HG02970 (cell line): ENCODE measurements around the gene SNX25.
A peak's percentile ranks its signal among the peaks of the same experiment; 100 is the strongest.
"Not testable (repeated sequence)": the region's sequence is repeated elsewhere in the genome, so short reads cannot be mapped to it uniquely, and the experiment has no call there.

Experiments used
- ATAC-seq: cut with Tn5 transposase; IDR thresholded peaks from one replicate; pipeline ENCODE4 v1.9.1; 2021; ENCODE audit warnings: mild to moderate bottlenecking, moderate library complexity, moderate number of reproducible peaks; ENCODE audit not compliant: unreplicated experiment, low FRiP score

SNX25 gene

DNA sequence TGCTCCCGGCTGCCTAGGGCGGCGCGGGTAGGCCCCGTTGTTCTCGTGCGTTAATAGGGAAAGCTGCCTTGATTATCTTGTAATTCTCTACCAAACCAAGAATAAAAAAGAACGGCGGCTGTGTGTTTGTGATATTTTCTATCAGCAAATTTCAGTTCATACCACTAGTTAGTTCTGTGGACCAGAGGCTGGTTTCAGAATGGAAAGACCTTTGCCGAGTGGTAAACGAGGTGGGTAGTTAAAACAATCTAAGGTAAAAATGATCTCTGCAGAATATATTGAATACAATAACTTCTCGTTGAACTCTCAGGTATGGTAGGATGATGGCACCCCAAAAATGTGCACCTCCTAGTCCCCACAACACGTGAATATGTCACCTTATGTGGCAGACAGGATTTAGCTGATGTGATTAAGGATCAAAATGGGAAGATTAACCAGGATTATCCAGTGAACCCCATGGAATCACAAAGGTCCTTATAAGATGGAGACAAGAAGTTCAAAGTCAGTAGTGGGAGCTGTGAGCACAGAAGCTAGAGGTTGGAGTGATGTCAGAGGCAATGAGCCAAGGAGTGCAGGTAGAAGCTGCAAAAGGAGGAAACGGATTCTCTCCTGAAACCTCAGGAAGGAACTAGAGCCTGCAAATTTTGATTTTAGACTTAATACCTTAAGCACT is 5.0 kb upstream of the SNX25 start:
- ATAC-seq: no peak

DNA sequence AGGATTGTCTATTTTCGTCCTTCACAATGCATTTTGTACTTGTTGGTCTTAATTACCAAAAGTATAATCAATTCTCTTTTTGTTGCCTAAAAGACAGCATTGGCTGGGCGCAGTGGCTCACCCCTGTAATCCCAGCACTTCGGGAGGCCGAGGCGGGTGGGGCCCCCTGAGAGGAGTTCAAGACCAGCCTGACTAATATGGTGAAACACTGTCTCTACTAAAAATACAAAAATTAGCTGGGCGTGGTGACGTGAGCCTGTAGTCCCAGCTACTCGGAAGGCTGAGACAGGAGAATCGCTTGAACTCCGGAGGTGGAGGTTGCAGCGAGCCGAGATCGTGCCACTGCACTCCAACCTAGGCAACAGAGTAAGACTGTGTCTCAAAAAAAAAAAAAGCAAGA is 4.3 kb upstream of the SNX25 start:
- not testable (repeated sequence) for ATAC-seq

DNA sequence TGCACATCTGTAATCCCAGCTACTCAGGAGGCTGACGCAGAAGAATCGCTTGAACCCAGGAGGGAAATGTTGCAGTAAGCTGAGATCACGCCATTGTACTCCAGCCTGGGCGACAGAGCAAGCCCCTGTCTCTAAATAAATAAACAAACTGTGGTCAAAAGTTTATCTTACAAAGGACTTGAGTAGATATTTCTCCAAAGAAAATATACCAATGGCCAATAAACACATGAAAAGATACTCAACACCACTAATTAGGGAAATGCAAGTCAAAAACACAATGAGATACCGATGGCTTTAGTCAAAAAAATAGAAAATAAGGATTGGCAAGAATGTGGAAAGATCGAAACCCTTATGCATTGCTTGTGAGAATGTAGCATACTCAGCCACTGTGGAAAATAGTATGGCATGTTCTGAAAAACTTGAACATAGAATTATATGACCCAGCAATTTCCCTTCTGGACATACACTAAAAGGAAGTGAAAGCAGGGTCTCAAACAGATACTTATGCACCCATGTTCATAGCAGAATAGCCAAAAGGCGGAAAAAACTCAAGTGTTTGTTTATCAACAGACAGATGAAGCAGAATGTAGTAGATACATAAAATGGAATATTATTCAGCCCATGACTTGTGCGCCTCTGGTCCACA is 3.6 kb upstream of the SNX25 start:
- ATAC-seq: no peak

DNA sequence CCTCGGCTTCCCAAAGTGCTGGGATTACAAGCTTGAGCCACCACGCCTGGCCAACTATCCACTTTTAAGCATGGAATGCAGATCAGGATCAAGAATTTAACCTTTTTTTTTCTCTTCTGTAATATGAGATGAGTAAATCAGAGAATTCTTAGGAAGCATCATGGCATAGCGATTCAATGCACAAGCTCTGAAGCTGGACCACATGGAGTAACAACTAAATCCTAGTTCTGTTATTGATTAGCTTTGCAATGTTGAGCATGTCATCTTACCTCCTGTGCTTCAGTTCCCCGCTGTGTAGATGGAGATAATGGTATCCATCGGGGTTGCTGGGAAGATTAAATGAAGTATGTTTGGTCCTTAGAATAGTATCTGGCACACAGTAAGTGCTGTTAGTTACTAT is 1.9 kb upstream of the SNX25 start:
- no peak for ATAC-seq

DNA sequence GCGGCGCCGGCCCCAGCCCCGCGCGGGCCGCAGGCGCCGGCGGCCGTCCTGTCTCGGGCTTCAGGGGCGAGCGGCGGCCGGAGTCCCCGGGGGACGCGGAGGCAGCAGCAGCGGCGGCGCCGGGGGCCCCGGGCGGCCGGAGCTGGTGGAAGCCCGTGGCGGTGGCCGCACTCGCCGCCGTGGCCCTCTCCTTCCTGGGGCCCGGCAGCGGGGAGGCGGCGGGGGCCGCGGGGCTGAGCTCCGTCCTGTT is 379 bp downstream of the SNX25 start:
- peak; percentile 16 for ATAC-seq

GRCh38 chr4:185210102-185210981 is 944 bp downstream of the SNX25 start:
- peak; percentile 5 for ATAC-seq

DNA sequence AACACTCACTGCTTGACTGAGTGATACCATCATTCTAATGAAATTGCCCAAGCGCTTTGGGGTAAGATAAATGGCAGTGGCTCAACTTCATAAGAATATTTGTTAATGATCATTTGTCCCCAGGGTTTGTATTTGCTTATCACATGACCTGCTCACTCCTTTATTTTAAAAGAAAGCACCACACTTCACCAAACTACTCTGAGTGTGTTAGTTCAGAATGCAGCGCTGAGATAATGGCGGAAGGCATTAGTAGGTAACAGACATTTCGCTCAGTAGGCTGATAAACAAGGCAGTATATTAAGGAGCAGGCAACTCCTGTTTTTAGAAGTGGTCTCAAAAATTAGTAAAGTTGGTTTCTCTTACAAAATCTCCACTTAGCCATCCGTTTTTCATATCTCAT is 1.6 kb downstream of the SNX25 start:
- ATAC-seq: no peak

DNA sequence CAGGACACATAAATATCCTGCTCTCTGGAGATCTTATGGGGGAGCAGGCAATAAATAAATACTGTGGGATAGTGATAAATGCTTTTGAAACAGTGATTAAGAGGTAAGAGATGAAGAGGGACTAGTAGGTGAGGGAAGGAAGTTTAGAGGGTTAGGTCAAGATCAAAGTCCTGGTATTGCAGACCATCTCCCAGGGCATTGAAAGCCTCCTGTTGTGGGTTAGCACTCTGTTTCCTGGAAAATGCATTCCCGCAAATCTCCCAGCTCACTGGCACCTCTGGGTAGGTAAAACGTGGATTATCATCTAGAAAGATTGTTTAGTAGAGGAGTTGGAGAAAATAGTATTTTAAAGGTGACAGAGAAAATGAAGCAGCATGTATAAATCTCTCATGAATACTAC is 2.2 kb downstream of the SNX25 start:
- no peak for ATAC-seq

DNA sequence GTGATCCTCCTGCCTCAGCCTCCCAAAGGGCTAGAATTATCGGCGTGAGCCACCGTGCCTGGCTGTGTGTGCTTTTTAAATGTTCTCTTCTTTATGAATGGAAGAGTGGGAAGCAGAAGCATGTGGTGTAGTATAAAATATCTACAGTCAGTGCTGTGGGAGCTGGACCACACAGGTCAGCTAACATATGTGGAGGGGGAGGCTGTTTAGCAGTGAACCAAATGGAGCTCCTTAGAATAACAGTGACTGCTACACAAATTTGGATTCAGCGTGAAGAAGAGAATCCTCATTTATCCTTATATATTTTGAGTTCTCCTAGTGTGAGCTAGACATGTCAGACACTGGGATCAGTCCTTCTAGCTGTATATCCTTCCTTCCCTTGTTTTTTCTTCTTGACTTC is 3.2 kb downstream of the SNX25 start:
- no peak for ATAC-seq

- ATAC-seq: peak; percentile 30
Observed at GRCh38 chr4:185213877-185214276, 4.5 kb downstream of the SNX25 start.

DNA sequence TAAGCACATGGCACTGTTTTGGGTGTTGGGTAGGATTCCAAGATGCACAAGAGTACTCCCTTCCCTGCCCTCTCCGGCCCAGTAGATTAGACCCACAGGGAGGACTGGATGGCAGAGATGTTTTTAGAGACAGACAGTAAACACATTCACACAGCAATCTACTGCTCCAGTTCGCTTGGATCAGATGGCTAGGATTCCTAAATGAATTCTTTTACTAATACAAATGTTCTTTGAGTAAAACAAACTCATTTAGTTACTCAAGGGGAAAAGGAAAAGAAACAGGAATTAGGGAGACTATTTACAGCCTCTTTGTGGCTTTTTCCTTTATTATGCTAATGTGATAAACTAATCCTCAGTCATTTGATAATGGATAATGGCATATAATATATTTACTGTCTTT is 5.9 kb downstream of the SNX25 start:
- ATAC-seq: no peak

GRCh38 chr4:185217408-185217975 is 8.1 kb downstream of the SNX25 start:
- ATAC-seq: no peak

- ATAC-seq: no peak
Observed at GRCh38 chr4:185218312-185218711, 8.9 kb downstream of the SNX25 start.

DNA sequence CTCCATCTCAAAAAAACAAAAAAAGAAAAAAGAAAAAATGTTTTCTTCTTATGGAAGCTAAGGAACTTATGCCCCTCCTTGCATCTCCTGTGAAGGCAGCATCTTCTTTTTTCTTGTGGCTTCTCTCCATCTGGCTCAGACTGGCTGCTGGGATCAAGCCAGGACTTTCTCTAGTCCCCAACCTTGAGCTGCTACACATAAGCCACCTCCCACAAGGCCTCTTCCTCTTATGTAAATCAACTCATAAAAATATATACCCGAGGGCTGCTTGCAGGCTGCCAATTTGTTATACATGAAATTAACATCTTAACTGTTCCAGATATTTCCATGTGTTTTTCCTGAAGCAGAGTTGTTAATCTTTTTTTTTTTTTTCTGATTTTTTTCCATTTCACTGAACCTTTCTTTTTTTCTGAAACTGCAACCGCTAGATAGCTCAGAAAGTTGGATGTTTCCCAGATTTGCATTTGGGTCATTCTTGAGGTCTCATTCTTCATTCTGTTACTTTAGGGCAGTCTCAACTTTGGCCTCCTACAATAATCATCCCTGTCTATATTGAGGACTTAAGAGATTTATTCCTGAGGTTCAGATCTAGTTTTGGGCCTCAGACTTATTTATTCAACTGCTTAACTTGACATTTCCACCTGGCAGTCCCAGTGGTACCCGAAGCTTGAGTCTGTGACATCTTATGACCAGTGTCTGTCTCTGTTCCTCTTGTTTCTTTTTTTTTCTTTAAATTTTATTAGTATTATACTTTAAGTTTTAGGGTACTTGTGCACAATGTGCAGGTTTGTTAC is 10.3 kb downstream of the SNX25 start:
- ATAC-seq: no peak

DNA sequence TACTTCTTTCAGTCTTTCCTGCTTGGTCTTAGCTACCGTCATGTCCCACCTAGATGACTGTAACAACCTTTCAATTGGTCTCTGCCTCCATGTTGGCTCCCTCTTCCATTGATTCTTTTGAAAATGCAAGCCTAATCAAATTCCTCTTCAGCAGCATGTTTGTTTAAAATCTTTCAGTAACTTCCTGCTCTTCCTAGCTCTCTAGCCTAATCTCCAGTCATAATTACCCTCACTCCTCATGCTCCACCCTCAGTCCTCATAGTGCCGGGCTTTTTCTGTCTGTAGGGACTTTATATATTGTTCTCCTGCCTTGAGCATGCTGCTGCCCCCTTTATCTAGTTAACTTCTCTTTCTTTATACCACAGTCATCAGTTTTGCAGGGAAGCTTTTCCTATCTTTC is 12.1 kb downstream of the SNX25 start:
- no peak for ATAC-seq

GRCh38 chr4:185221912-185222311 is 12.5 kb downstream of the SNX25 start:
- no peak for ATAC-seq

- ATAC-seq: no peak
Observed at GRCh38 chr4:185222598-185222997, 13.2 kb downstream of the SNX25 start.

- no peak for ATAC-seq
Observed at GRCh38 chr4:185224597-185224996, 15.2 kb downstream of the SNX25 start.

- ATAC-seq: no peak
Observed at GRCh38 chr4:185225940-185226339, 16.5 kb downstream of the SNX25 start.

- no peak for ATAC-seq
Observed at GRCh38 chr4:185227131-185227551, 17.7 kb downstream of the SNX25 start.
